ENCODE measurements around the gene EGFL7. TPM values are rescaled to one million over a fixed set of nuclear protein-coding genes. Genes with fewer than 3 reads are reported as not detected.

The EGFL7 gene
- total and polyA plus RNA-seq, 2 of the 8 experiments (the other 6 are each of a cell fraction or from before 2014, with no cell fraction given) = 37.8 to 53.4 TPM

DNA sequence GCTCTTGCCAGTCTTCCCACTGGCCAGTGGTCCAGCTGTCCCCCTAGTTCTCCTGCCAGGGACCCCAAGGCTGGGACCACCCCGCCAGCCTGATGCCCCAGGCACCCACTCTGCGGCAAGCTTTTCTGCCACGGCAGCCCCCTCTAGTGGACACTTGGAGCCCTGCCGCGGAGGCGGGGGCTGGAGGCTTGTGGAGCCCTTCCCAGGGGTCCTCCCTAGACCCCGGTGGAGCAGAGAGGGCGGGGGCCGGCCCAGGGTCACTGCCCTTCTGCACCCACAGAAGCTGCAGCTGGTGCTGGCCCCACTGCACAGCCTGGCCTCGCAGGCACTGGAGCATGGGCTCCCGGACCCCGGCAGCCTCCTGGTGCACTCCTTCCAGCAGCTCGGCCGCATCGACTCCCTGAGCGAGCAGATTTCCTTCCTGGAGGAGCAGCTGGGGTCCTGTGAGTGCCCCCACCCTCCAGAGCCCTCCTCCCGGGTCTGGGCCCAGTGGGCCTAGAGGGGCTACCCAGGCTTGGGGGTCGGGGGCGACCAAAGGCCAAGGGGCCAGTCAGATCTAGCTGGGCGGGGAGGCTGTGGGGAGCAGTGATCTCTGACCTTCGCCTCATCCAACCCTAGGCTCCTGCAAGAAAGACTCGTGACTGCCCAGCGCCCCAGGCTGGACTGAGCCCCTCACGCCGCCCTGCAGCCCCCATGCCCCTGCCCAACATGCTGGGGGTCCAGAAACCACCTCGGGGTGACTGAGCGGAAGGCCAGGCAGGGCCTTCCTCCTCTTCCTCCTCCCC is 9.1 kb downstream of the EGFL7 start:
- no peaks in the 10 kb centered on the region for H3K23me2 ChIP-seq (ENCODE audit: low read depth, low read length)
- H2AK5ac ChIP-seq (ENCODE audit: low read depth, low read length) = no peak overlapping the region
- no peak overlapping the region for H2BK5ac ChIP-seq (ENCODE audit: low read depth, low read length)
- no peak overlapping the region for H3K56ac ChIP-seq (replicated peaks; ENCODE audit: insufficient read length, low read depth, low read length)
- no peak overlapping the region for H3K4me3 ChIP-seq (ENCODE audit: extremely low read depth in 1 of 4, insufficient read depth in 2 of 4, low read depth in 3 of 4, low read length in 4 of 4)
- no peak overlapping the region for H3K27ac ChIP-seq (ENCODE audit: low read depth, low read length)
- no peaks in the 10 kb centered on the region; a peak in 2 of 8 replicates for H3K36me3 ChIP-seq (ENCODE audit: control insufficient read depth in 2 of 4, insufficient read depth in 4 of 4, low read length in 3 of 4)
- peak in 1 of 2 experiments; percentile 92 for DNase-seq (ENCODE audit: low read depth in 1 of 2, low spot score in 2 of 2)
- ChIA-PET CTCF (ENCODE audit: partially characterized antibody) (interaction anchor here (0.6 to 6.5 kb wide), 49 partner anchors 8 to 894 kb away, joined by 3 to 125 read pairs (median 5); partner anchors contain the start of genes AGPAT2, EGFL7, LCN6 and LCN8), POLR2A (ENCODE audit: partially characterized antibody) (interaction anchor here (0.6 to 3.2 kb wide), 10 partner anchors 9 to 123 kb away, joined by 3 to 15 read pairs (median 4); partner anchors contain the start of gene EGFL7)
- H4K8ac ChIP-seq (ENCODE audit: extremely low read depth, insufficient read depth, low read length) = no peak overlapping the region
- H3K4ac ChIP-seq (replicated peaks; ENCODE audit: insufficient read length, low read depth, low read length) = no peak overlapping the region
- FAIRE-seq = no peak
- no peak overlapping the region for H4K5ac ChIP-seq (ENCODE audit: insufficient read length, low read depth, low read length)
- no peaks in the 10 kb centered on the region for H3K79me1 ChIP-seq (ENCODE audit: low read depth, low read length)
- peak; percentile 38 to 60; a peak in 3 of 4 replicates for TF ChIP-seq RAD21 (IDR thresholded peaks at IDR 0.05 in 1 of 2, conservative IDR thresholded peaks at IDR 0.05 in 1 of 2; ENCODE audit: low read depth in 2 of 2, low read length in 2 of 2)
- peak; percentile 62; the same call in 1 of the 2 replicates for TF ChIP-seq GABPA (IDR thresholded peaks at IDR 0.05; ENCODE audit: borderline replicate concordance, insufficient read depth, low read length)
- no peak for TF ChIP-seq SIN3A (conservative IDR thresholded peaks at IDR 0.05 in 1 of 2, IDR thresholded peaks at IDR 0.05 in 1 of 2; ENCODE audit: low read depth in 1 of 2, low read length in 2 of 2)
- TF ChIP-seq, protein P1, sequence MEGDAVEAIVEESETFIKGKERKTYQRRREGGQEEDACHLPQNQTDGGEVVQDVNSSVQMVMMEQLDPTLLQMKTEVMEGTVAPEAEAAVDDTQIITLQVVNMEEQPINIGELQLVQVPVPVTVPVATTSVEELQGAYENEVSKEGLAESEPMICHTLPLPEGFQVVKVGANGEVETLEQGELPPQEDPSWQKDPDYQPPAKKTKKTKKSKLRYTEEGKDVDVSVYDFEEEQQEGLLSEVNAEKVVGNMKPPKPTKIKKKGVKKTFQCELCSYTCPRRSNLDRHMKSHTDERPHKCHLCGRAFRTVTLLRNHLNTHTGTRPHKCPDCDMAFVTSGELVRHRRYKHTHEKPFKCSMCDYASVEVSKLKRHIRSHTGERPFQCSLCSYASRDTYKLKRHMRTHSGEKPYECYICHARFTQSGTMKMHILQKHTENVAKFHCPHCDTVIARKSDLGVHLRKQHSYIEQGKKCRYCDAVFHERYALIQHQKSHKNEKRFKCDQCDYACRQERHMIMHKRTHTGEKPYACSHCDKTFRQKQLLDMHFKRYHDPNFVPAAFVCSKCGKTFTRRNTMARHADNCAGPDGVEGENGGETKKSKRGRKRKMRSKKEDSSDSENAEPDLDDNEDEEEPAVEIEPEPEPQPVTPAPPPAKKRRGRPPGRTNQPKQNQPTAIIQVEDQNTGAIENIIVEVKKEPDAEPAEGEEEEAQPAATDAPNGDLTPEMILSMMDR (IDR thresholded peaks at IDR 0.05; ENCODE audit: control extremely low read depth in 1 of 3, insufficient read depth in 1 of 3, low read depth in 1 of 3, low read length in 3 of 3) = peak in 2 of 3 experiments; percentile 76 to 84; a peak in 3 of 4 replicates
- TF ChIP-seq EGR1 (IDR thresholded peaks at IDR 0.05; ENCODE audit: borderline replicate concordance, low read depth, low read length) = peak; percentile 58; the same call in 1 of the 2 replicates
- no peak for TF ChIP-seq EZH2 (IDR thresholded peaks at IDR 0.05; ENCODE audit: low read depth, low read length, severe bottlenecking)
- no peak overlapping the region for H2BK20ac ChIP-seq (ENCODE audit: low read length)
- no peaks in the 10 kb centered on the region for H3K27me3 ChIP-seq (replicated peaks in 1 of 4; ENCODE audit: control insufficient read depth in 3 of 4, extremely low read depth in 1 of 4, insufficient read depth in 3 of 4, low read length in 3 of 4)
- H2BK12ac ChIP-seq (ENCODE audit: low read depth, low read length) = no peak overlapping the region
- H3K4me1 ChIP-seq (replicated peaks in 1 of 4; ENCODE audit: control insufficient read depth in 3 of 4, insufficient read depth in 4 of 4, low read length in 3 of 4) = peaks cover 0 to 4% (median 0%) of the 10 kb centered on the region in 4 experiments; a peak in 3 of 7 replicates
- H3K9ac ChIP-seq (replicated peaks in 1 of 4; ENCODE audit: extremely low read depth in 1 of 4, low read depth in 3 of 4, low read length in 3 of 4) = no peak overlapping the region
- H3K9me3 ChIP-seq (ENCODE audit: insufficient read depth in 2 of 2, low read depth in 1 of 2, low read length in 1 of 2) = no peaks in the 10 kb centered on the region
- no peak overlapping the region for H3K23ac ChIP-seq (ENCODE audit: insufficient read length)
- WGBS, 2 experiments (ENCODE audit: extremely low coverage in 1 of 2, insufficient coverage in 1 of 2, insufficient read length in 1 of 2, insufficient replicate concordance in 2 of 2, low coverage in 1 of 2, low lambda C conversion rate in 2 of 2, missing lambda C conversion rate in 1 of 2) = 72% methylated on average over 25 of the region's 27 CpGs; no CpG with 5 or more reads in 1 of the 2 experiments
- H4K20me1 ChIP-seq (replicated peaks in 1 of 2; ENCODE audit: control insufficient read depth in 1 of 2, insufficient read depth in 2 of 2, low read length in 2 of 2) = peaks cover 0 to 9% of the 10 kb centered on the region in 2 experiments
- H4K91ac ChIP-seq (replicated peaks; ENCODE audit: insufficient read length, low read length) = no peak overlapping the region
- no peak overlapping the region for H3K4me2 ChIP-seq (ENCODE audit: insufficient read depth in 1 of 2, low read depth in 2 of 2, low read length in 2 of 2)
- H3K14ac ChIP-seq (ENCODE audit: insufficient read length) = no peak overlapping the region
- no peak overlapping the region for H2BK15ac ChIP-seq (ENCODE audit: low read length)
- no peak overlapping the region for H2BK120ac ChIP-seq (replicated peaks; ENCODE audit: low read depth, low read length)
- no peak overlapping the region for H2AFZ ChIP-seq (ENCODE audit: low read length)
- H3K79me2 ChIP-seq (ENCODE audit: control insufficient read depth in 1 of 2, insufficient read depth in 2 of 2, low read length in 2 of 2) = no peaks in the 10 kb centered on the region
- H3K18ac ChIP-seq (ENCODE audit: extremely low read depth, low read length) = no peak overlapping the region
